Neural progenitor cell (in vitro differentiated cells): Measurements from ENCODE around the gene FGD2.
A peak's percentile ranks its signal among the peaks of the same experiment; 100 is the strongest.

Source experiments
- EZH2 ChIP-seq: fragments of 200-600 bp; sonication (generic); IDR thresholded peaks from 2 replicates; pipeline ENCODE4 v1.6.1; 2017; ENCODE audit warnings: antibody characterized with exemption, mild to moderate bottlenecking, moderate library complexity
- EZH2phosphoT487 ChIP-seq: fragments of 200-600 bp; sonication (generic); IDR thresholded peaks from 2 replicates; pipeline ENCODE4 v1.6.1; 2017; ENCODE audit warnings: antibody characterized with exemption
- TF ChIP-seq, protein P1 (sequence below): fragments of 200-600 bp; sonication (generic); IDR thresholded peaks from 2 replicates; pipeline ENCODE4 v1.5.1; 2017; ENCODE audit warnings: antibody characterized with exemption, mild to moderate bottlenecking

DNA sequence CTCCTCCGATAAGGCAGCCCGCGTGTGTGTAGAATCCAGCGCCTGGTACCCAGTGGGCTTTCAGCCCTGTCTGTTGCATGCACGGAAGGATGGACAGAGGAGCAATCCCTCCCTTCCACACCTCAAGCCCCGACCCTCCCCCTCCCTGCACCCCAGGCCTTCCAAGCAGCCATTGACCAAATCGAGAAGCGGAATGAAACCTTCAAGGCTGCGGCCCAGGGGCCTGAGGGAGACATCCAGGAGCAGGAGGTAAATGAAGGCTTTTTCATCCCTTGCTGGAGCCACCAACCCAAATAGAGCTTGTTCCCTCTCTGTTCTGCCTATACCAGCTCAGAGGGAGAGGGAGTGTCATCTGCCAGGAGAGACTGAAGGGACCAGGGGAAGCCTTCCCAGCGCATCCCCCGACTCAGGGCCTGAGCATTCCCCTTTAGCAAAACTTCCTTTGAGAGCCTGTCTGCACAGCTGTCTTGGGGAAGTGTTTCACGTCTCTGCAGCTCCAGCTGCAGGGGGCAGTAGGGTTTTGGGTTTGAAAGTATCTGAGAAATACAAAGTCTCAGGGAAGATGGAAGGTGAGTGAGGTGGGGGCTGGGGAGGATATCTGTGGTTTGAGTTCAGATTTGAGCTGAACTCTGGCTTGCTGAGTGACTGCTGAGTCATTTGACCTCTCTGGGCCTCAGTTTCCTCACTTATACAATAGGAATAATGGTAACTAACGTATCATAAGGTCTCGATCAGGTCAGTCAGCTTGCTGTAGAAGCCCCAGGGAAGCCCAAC, 16.1 kb downstream of the FGD2 start:
- no peak for TF ChIP-seq EZH2
- TF ChIP-seq, protein P1, sequence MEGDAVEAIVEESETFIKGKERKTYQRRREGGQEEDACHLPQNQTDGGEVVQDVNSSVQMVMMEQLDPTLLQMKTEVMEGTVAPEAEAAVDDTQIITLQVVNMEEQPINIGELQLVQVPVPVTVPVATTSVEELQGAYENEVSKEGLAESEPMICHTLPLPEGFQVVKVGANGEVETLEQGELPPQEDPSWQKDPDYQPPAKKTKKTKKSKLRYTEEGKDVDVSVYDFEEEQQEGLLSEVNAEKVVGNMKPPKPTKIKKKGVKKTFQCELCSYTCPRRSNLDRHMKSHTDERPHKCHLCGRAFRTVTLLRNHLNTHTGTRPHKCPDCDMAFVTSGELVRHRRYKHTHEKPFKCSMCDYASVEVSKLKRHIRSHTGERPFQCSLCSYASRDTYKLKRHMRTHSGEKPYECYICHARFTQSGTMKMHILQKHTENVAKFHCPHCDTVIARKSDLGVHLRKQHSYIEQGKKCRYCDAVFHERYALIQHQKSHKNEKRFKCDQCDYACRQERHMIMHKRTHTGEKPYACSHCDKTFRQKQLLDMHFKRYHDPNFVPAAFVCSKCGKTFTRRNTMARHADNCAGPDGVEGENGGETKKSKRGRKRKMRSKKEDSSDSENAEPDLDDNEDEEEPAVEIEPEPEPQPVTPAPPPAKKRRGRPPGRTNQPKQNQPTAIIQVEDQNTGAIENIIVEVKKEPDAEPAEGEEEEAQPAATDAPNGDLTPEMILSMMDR, result peak; percentile 69
- TF ChIP-seq EZH2phosphoT487, result no peak
